Muscle of back (tissue), 11 donors: ENCODE measurements around the gene BCAS3. TPM values are rescaled to one million over a fixed set of nuclear protein-coding genes. Genes with fewer than 3 reads are reported as not detected.

Experiments
- DNase-seq, 3 donors: peaks; one replicate each; pipeline versions ENCODE4 v3.0.0 to v3.0.0-alpha.2; 2013
- polyA plus RNA-seq, 10 donors: library from polyadenylated mRNA; unstranded; fragments of 120-200 nt; gene quantifications; one replicate each; pipeline ENCODE4 v1.2.1, GENCODE V29; 2013; ENCODE audit not compliant: insufficient read length in 10 of 10

The BCAS3 gene
- polyA plus RNA-seq, 10 donors = 8.0 to 13.2 (median 10.2) TPM

GRCh38 chr17:61313461-61314326 is 636.0 kb downstream of the BCAS3 start:
- DNase-seq = peak in 2 of 3 donors; percentile 73 to 86

DNA sequence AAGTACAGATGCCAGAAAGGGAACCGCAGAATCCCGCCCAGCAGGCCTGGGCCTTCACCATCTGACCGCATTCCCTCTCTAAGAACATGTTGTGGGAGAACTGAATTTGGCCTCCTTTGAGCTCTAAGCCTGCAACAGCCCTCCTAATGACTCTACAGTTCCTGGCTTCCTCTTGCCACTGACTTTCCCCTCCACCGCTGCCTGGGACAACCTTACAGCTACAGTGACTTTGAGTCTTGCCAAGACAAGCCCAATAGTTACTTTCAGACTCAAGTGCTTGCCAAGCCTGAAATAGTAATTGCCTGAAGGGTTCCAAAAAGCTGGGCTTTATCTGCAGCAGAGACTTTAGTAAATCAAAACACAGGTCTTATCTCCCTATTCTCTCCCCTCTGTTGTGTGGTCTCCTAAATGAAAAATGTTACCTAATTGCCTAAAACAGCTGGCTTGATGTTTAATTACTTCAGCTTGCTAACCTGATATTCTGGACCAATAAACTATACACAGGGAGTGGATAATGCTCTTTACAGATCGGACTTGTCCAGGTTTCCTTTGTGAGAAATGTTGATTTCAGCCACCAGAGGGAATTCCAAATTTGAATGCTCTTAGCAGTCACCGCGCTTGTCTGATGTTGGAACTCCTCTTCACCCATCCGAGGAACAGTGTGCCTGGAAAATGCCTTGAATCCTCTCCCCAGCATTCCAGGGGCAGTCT is 636.9 kb downstream of the BCAS3 start:
- peak in 2 of 3 donors; percentile 77 to 89 for DNase-seq

DNA sequence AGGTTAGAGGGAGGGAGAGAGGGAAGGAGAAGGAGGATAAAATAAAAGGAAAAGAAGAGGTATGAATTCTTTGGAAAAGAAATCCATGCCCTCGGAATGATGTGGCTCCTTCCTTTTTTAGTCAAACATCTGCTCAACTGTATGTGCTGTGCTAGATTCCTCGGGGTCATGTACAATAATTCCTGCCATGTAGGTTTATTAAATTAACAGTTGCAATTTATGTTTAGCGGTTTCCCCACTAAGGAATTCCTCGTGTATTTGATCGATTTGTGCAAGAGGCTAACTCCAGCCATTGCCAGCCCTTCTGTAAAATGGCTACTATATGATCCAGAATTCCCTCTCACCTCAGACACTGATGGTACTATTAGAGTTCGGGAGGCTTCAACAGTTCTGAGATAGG is 639.0 kb downstream of the BCAS3 start:
- no peak for DNase-seq

DNA sequence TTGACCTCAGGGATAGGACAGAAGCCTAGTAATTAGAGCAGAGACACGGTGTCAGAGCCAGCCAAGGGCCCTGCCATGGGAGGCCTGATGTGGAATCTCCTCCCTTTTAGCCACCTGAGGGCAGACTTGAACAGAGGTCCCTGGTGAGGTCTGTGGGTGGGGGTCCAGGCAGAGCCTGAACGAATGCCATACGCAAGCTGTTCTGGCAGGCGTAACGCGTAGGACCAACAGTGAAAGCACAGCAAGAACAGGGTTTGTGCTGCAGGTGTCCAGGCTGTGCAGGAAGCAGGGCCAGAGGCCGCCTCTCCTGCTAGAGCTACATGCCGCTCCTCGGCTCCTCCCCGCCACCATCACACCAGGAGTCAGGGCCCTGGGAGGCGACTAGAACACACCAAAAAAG is 640.1 kb downstream of the BCAS3 start:
- no peak for DNase-seq

DNA sequence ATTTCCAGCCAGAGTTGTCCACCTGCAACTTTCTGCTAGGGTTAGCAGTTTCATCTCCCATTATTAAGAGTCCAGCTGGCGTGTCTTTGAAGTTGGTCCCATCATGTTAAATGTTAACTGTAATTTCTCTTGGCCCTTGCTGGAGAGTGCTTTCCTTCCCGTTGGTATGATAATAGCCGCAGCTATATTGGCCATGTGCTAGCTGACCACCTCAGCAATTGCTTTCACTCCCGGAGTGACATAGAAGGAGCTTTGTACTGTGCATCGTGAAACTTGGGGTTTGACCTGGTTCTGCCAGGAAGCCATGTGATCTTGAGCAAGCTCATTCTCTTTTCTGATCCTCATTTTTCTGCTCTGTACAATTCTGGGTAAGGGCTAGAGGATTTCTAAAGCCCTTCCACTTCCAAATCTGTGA is 641.0 kb downstream of the BCAS3 start:
- no peak for DNase-seq

- no peak for DNase-seq
Measured at GRCh38 chr17:61321344-61321743, 643.7 kb downstream of the BCAS3 start.

DNA sequence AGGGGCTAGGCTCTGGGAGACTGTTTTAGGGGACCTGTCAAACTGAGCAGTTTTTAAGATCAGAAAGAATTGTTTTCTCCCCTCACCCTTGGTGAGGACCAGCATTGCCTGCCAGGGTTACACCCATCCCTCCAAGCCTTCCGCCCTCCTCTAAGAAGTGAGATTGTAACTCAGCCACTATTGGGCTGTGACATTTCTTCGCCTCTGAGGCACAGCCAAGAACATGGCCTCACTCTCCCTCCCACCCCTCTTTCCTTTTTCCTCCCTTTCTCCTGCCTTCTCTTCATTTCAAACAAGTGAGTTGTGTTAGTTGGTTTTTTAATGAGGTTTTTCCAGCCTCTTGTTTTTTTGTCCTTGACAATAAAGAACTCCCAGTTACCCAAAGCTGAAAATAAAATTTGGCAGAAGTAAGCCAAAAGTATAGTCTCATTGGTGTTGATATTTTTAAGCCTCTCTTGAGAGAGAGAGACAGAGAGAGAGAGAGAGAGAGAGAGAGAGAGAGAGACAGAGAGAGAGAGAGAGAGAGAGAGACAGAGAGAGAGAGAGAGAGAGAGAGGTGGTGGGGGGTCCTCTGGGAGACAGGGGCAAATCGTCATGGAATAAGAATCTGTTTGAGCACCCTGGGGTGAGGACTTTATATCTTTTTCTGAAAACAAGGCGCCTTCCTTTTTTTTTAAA is 644.8 kb downstream of the BCAS3 start:
- DNase-seq = peak in 1 of 3 donors; percentile 55

DNA sequence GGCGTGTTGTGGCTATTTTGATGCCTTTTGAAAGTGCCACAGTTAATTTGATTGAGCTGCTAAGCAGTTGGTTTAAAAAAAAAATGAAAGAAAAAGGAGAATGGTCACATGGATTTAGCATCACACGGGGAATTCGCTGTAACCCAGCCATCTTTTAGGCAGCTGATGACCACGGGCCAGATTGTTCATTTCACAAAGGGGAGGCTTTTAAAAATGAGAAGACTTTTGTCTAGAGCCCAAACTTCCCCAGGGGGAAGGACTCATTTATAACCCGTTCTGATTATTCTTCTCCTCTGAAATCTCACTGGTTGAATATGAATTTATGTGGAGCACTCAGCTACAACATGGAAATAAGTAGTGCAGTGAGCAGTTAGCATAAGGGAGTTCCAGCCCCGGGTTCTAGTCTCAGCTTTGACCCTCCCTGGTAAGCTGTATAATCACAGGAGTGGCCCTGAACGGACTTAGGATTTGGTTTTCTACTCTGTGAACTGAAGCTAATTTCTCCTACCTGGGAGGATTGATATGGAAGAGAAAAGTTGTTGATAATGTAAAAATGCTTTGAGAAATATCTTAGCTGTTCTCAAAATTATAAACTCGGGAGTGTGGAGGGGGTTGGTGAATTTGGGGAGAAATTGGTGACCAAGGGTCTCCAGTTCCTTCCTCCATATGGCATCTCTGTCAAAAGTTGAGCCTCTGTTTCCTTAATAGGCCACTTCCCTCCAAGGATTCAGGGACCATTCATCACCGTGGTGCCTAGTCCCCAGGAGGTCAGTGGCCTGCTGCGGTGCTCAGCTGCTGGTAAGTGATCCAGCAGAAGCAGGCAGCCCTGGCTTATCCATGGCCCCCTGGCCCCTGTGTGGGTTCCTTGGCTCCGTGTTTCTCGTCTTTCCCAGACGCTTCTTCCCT is 645.6 kb downstream of the BCAS3 start:
- DNase-seq = peak in 2 of 3 donors; percentile 38 to 62

- DNase-seq = peak in 2 of 3 donors; percentile 55 to 73
Measured at GRCh38 chr17:61323909-61324868, 646.5 kb downstream of the BCAS3 start.

GRCh38 chr17:61324950-61325349 is 647.3 kb downstream of the BCAS3 start:
- DNase-seq = no peak

DNA sequence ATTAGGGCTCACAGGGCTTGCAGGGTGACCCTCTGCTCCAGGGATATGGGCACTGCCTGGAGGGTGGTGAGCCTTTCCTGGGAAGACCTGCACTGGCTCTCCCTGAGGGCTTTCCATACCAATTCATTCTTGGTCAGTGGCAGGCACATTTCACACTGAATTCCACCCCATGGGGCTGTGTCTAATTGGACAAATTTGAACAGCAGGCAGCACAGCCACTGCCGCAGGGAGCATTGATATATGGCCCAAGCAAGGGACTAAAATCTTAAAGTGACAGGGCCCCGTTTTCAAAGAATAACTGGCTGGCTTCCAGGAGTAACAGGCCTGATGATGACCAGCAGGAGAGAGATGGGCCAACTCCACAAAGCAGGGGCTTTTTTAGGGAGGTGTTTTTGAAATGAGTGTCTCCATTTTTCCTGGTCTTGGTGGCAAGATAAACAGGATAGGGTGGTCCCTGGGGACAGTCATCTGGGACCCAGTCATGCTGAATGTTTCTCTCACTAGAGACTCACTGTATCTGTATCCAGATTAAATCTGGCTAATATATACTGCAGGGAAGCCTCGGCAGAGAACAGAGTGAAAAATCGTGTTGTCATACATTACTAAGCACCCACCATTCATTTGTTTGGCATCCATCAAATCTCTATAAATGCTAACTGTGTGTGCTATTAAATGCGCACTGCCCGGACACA is 647.9 kb downstream of the BCAS3 start:
- peak in 1 of 3 donors; percentile 68 for DNase-seq

DNA sequence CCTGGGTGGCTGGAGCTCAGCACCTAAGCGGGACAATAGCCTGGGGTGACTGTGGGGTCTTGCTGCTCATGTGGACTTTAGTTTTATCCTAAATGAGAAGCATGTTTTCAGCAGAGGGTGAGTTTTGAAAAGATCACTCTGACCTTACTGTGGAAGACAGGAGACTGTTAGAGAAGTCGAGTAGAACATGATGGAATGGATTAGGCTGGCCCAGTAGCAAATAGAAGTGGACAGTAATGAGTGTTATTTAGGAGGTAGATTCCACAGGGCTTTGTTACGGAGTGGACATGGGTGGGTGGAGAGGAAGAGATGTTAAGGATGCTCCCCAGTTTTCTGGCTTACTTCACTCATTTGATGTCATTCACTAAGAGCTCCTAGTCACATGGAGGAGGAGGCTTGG is 648.7 kb downstream of the BCAS3 start:
- DNase-seq = no peak

DNA sequence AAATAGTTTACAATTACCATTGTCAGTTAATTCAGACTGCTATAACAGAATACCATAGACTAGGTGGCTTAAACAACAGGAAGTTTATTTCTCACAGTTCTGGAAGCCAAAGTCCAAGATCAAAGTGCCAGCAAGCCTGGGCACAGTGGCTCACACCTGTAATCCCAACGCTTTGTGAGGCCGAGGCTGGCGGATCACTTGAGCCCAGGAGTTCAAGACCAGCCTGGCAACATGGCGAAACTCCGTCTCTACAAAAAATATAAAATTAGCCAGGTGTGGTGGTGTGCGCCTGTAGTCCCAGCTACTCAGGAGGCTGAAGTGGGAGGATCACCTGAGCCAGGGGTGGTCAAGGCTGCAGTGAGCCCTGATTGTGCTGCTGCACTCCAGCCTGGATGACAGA is 650.7 kb downstream of the BCAS3 start:
- no peak for DNase-seq

- DNase-seq = no peak
Measured at GRCh38 chr17:61330174-61331150, 652.8 kb downstream of the BCAS3 start.

DNA sequence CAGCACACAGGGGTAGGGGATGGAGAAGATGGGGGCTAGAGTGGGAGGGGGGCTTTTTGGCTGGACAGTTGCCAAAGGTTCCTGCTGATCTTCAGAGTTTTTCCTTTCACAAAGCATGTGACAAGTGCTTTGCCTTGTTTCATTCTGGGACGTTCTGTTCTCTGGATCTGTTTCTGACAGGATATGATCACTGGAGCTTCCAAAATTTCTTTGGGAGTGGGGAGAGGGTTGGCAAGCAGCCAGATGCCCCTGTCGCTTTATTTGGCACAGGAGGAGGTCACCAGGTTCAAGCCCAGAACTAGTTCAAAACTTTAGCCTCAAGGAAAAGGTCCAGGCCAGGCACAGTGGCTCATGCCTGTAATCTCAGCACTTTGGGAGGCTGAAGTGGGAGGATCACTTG is 653.5 kb downstream of the BCAS3 start:
- DNase-seq = no peak

DNA sequence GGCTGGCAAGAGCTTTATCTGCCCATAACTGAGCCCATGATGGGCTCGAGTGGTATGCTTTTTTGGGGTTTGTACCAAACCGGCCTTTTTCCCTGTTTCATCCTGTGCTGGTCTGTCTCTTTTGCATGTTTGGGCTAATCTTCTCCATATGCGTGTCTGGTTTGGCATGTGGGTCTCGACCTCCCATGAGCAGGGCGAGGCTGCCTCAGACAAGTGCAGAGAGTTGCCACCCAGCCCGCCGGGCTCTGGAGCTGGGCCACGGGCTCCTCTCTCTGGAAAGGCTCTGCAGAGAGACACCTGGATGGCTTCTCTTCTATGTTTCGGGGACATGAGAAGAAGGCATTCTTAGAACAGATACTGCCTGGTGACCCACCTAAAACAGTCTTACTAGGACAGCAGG is 654.2 kb downstream of the BCAS3 start:
- DNase-seq = no peak

- no peak for DNase-seq
Measured at GRCh38 chr17:61333136-61333535, 655.5 kb downstream of the BCAS3 start.

DNA sequence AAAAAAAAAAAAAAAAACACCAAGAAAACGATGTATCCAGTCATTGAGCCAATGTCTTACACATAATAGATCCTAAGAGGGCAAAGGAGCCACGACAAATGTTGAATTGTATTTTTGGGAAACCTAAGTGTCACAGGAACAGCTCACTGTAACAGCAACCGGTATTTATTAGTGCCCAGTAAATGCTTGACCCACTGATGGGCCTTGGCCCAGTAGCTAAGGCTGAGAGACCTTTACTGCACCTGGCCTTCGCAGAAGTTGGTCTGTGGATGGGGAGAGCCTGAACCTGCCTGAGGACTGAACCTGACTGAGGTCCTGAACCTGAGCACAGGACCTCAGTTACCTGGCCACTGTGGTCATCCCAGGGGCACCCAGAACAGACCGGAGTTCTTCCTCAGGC is 657.0 kb downstream of the BCAS3 start:
- DNase-seq = no peak
